GM13977 (cell line): ENCODE measurements around the gene CSE1L.
A peak's percentile ranks its signal among the peaks of the same experiment; 100 is the strongest.
"Not testable (repeated sequence)": the region's sequence is repeated elsewhere in the genome, so short reads cannot be mapped to it uniquely, and the experiment has no call there.

Source experiments
- DNase-seq: peaks from one replicate; pipeline ENCODE4 v3.0.0; 2012; ENCODE audit warnings: low spot score
- CTCF ChIP-seq: IDR thresholded peaks from 2 replicates; pipeline ENCODE4 v1.5.1; 2012; ENCODE audit warnings: mild to moderate bottlenecking, control low read depth; ENCODE audit not compliant: insufficient read depth; ENCODE audit errors: extremely low read depth, missing control alignments
- in situ Hi-C: fragments of 300-500 bp; cut with MboI; formaldehyde crosslinking; loops from one replicate; pipeline ENCODE4 v1.12.0; 2022; ENCODE audit warnings: low sequenced_read_pairs, low pct_unique_long_range_greater_than_20kb, mixed read lengths, inconsistent platforms; ENCODE audit not compliant: unreplicated experiment

The CSE1L gene

DNA sequence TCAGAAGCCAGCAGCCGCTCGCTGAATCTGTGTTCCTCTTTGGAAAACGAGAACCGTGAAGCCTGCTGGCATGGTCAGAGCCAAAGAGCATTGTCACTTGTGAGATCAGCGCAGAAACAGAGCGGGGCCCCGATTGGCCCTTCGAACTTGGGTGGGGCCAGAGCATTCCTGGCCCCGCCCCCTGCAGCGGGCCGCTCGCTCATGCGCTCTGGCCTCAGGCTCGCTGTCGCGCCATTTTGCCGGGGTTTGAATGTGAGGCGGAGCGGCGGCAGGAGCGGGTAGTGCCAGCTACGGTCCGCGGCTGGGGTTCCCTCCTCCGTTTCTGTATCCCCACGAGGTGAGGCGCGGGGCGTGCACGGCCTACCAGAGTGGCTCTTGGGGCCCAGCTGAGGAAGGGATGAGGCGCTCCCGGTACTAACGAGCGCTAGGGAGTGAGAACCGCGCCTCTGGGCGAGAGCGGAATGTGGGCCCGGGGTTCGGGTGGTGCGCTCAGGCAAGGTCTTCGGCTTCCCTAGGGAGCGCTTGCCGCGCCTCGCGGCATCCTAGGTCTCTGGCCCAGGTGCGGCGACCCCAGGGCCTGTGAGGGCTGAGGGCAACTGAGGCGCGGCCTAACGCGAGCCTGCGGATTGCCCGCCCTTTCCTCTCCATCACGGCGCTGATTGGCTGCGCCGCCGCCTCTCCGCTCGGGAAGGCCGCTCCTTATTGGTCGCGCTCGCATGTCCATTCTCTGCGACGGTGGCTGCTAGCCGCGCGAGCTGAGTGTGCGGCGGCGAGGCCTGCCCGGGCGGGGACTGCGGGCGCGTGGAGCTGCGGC, at the start of gene CSE1L:
TSS of gene CSE1L (plus strand) at position 226 of the 814 bp plus-strand sequence. CDS start 12,152 bp downstream, outside the sequence.
- in situ Hi-C loops = no loop called here
- peak; percentile 94 for DNase-seq
- no peak for TF ChIP-seq CTCF

DNA sequence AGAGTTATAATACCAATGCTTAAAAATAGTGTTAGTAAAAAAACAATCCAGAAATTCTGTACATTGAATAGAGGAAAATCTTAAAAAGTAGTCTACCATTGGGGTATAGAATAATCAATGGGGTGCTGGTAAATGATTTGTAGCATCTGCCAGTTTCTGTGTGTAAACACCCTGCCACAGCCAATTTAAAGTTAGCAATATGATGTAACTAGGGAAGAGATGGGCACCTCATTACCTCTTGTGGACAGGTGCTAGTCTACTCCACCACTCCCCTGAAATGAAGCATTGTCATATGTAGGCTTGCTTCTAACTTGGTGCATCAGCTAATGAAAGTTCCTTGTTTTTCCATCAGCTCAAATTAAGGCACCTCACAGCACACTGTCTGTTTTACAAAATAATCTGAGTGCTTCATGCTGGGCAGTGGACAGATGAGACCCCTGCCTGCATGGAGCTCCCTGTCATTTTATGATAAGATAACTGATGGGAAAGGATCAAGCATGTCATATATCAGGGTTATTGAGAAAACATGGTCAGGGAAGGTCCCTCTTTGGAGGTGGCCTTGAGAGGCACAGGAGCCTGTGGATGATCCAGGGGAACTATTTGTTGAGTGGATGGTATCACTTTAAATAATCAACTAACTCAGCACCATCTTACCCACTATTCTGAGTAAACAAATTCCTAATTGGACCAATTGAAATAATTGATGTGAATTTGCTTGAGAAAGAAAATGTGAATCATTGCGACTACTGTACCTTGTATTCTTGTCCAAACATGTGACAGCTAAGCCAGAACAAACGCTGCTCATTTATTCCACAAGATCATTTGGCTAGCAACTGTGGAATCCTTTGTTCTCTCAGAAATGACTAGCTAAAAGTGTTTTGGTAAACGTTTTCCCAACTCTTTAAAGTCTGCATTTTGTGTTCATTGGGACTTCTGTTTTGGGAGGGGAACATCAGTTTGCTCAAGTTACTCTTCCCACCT, 45.9 kb upstream of the CSE1L start:
- no peak for TF ChIP-seq CTCF
- in situ Hi-C loops = no loop called here

DNA sequence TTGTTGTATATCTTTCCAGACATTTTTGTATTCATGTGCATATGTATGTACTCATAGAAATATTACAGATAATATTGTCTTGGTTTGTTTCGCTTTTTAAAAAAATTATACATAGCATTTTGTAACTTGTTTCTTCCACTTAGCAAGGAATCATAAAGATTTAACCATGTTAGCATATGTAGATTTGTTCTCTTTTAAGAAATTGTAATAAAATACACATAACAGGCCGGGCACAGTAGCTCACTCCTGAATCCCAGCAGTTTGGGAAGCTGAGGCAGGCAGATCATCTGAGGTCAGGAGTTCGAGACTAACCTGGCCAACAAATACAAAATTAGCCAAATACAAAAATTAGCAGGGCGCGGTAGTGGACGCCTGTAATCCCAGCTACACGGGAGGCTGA, 44.4 kb upstream of the CSE1L start:
- in situ Hi-C loops = no loop called here
- TF ChIP-seq CTCF = no peak
- DNase-seq = no peak

More for the DNA sequence above, 45.9 kb upstream of the CSE1L start:
- DNase-seq = no peak

DNA sequence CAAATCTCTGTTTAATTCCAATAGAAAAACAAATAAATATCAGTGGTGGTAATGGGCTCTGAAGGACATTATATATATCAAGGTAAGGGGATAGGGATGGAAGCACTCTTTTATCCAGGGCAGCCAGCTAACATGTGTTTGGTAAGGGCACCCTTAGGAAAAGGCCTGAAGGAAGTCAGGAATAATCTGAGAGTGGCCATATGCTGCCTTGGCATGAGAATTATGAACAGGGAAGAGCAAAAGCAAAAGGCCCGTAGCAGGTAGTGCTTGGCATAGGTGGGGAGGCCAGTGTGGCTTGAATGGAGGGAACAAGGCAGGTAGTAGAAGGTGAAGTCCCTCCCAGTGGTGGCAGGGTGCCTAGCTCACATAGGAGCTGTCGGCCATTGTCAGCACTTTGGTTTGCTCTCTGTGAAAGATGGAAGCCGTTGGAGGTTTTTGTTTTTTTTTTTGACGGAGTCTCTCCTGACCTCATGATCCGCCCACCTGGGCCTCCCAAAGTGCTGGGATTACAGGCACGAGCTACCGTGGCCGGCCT, 39.6 kb upstream of the CSE1L start:
- TF ChIP-seq CTCF = no peak
- in situ Hi-C loops = no loop called here
- no peak for DNase-seq

DNA sequence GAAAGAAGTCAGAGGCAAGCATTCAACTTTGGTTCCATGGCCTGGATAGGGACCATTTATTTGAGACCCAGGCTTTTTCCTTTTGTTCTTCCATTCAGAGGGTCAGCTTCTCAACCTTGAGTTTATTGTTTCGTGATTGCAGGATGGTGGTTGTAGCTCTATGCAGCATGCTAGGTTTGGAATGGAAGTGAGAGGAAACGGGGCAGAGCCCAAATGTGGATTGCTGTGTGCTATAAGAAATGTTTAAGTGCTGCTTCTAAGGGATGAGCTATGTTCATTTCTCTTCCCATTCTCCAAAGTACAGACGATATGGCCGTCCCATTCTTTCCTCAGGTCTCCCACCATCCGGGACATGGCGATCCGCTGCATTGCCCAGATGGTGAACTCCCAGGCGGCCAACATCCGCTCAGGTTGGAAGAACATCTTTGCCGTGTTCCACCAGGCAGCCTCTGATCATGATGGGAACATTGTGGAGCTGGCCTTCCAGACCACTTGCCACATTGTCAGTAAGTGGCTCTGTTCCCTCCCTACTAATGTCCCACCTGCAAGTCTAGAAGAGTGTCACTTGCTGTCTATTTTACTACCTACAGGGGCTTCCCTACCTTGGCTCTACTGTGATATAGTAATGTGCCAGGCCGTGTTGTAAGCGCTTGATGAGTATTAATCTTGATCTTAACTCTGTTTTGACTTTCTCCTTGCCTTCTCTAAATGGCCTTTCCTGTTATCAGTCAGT, 36.0 kb upstream of the CSE1L start:
- TF ChIP-seq CTCF = no peak
- DNase-seq = no peak
- in situ Hi-C loops = no loop called here

GRCh38 chr20:49024220-49024619, 21.9 kb upstream of the CSE1L start:
- DNase-seq = no peak
- in situ Hi-C loops = no loop called here
- TF ChIP-seq CTCF = no peak

GRCh38 chr20:49028177-49028576, 17.9 kb upstream of the CSE1L start:
- in situ Hi-C loops = not testable (repeated sequence)

More at GRCh38 chr20:49028177-49028576, 17.9 kb upstream of the CSE1L start:
- DNase-seq = not testable (repeated sequence)
